K562 (cell line): ENCODE results near the gene BNIP5. TPM values are rescaled to one million over a fixed set of nuclear protein-coding genes. Genes with fewer than 3 reads are reported as not detected.
A peak's percentile ranks its signal among the peaks of the same experiment; 100 is the strongest.

Experiments used
- ETS2 ChIP-seq: IDR thresholded peaks from 2 replicates; pipeline ENCODE4 v1.6.1; 2016; ENCODE audit warnings: borderline replicate concordance, missing genetic modification characterization, mild to moderate bottlenecking, moderate library complexity, missing compliant biosample characterization; ENCODE audit not compliant: poor library complexity, severe bottlenecking
- MAFG ChIP-seq: fragments of 450-650 bp; conservative IDR thresholded peaks from 2 replicates; pipeline ENCODE4 v1.6.1; 2016; ENCODE audit warnings: missing genetic modification characterization, missing compliant biosample characterization
- MXD1 ChIP-seq: fragments of 250-450 bp; sonication (Bioruptor Pico); IDR thresholded peaks from 2 replicates; pipeline ENCODE4 v1.8.0; 2021; ENCODE audit warnings: borderline replicate concordance, mild to moderate bottlenecking, moderate library complexity; ENCODE audit not compliant: poor library complexity, severe bottlenecking
- MYC ChIP-seq, 2 experiments: fragments of 250-450 bp in 1 of 2; sonication (Bioruptor Pico) in 1 of 2; IDR thresholded peaks; 2 replicates each; pipeline versions ENCODE4 v1.5.1 to v1.6.1; 2012 to 2021; ENCODE audit warnings: low read depth in 2 of 2, borderline replicate concordance in 1 of 2, improper control_type of control experiment in 1 of 2, low read length in 1 of 2, mild to moderate bottlenecking in 1 of 2, moderate library complexity in 1 of 2
- PHF8 ChIP-seq: fragments of 200-600 bp; sonication (generic); IDR thresholded peaks from 2 replicates; pipeline ENCODE4 v1.6.1; 2012; ENCODE audit warnings: mixed run types, mild to moderate bottlenecking, inconsistent platforms, low read length, moderate library complexity, borderline replicate concordance
- THAP12 ChIP-seq: fragments of 250-450 bp; sonication (Bioruptor Pico); IDR thresholded peaks from 2 replicates; pipeline ENCODE4 v1.9.0; 2021; ENCODE audit warnings: mild to moderate bottlenecking, inconsistent platforms
- VEZF1 ChIP-seq: fragments of 200-800 bp; sonication (Bioruptor generic); IDR thresholded peaks from 2 replicates; pipeline ENCODE4 v1.6.1; 2017; ENCODE audit warnings: missing genetic modification characterization, missing compliant biosample characterization
- ZNF146 ChIP-seq: IDR thresholded peaks from one replicate; pipeline ENCODE4 v1.6.1; 2018; ENCODE audit warnings: missing compliant biosample characterization; ENCODE audit not compliant: unreplicated experiment
- ZNF79 ChIP-seq: fragments of 250-450 bp; sonication (Bioruptor Pico); IDR thresholded peaks from 2 replicates; pipeline ENCODE4 v1.4.0; 2020; ENCODE audit warnings: low read depth, mild to moderate bottlenecking, moderate library complexity
- polyA plus RNA-seq, 8 experiments: library from polyadenylated mRNA; depleted of rRNA in 4 of 8; stranded (reverse) in 5 of 8; unstranded in 3 of 8; fragments of >200 nt; fragmentation: Nextera tagmentation in 2 of 8; fragmentation: Illumina TruSeq in 1 of 8; extraction: Ambion mirVana in 2 of 8; extraction: Trizol in 1 of 8; gene quantifications; 2 replicates each; pipeline versions ENCODE4 v1.2.1 to v1.2.3, GENCODE V29; 2011 to 2014; ENCODE audit warnings: inconsistent platforms in 1 of 8, missing spikeins in 1 of 8
- total RNA-seq, 7 experiments: library from RNA; depleted of rRNA in 6 of 7; stranded (reverse); fragments of >200 nt in 6 of 7; fragmentation: Illumina TruSeq in 2 of 7; extraction: Trizol in 2 of 7; gene quantifications; 2 replicates each; pipeline versions ENCODE4 v1.2.1 to v1.2.3, GENCODE V29; 2011 to 2021; ENCODE audit warnings: low replicate concordance in 1 of 7

Gene BNIP5
- total and polyA plus RNA-seq, 9 of the 15 experiments (the other 6 are each of a cell fraction or from before 2014, with no cell fraction given): not detected

GRCh38 chr6:36296240-36296639 is 40.4 kb downstream of the BNIP5 start (continued):
- TF ChIP-seq VEZF1: no peak
- no peak for TF ChIP-seq PHF8
- no peak for TF ChIP-seq ETS2 (tag)
- no peak for TF ChIP-seq MXD1
- TF ChIP-seq THAP12: no peak
- TF ChIP-seq ZNF79: no peak
- peak; percentile 84 for TF ChIP-seq ZNF146 (CRISPR knock-in tag)
- peak; percentile 77 for TF ChIP-seq MYC (IDR thresholded peaks at IDR 0.05; ENCODE audit: low read depth, low read length)
- no peak for TF ChIP-seq MYC (CRISPR knock-in tag; IDR thresholded peaks at IDR 0.05; ENCODE audit: borderline replicate concordance, low read depth)
- peak; percentile 34; the same call in 1 of the 2 replicates for TF ChIP-seq MAFG (tag)
